Stimulated activated CD4-positive, alpha-beta T cell treated with anti-CD3 and anti-CD28 coated beads, Interleukin-12 subunit alpha, Interleukin-12 subunit beta, amount 100 ng/mL, for 24 hours (primary cell): ENCODE results near the gene PCNX1.

Experiments
- DNase-seq, 2 experiments: peaks; one replicate each; pipeline ENCODE4 v3.0.0-alpha.2; 2020; ENCODE audit warnings: low read depth in 2 of 2

The PCNX1 gene

GRCh38 chr14:71071042-71071441, 163.8 kb downstream of the PCNX1 start:
- DNase-seq = no peak

- no peak for DNase-seq
These were observed 169.3 kb downstream of the PCNX1 start for GRCh38 chr14:71076462-71077092.

GRCh38 chr14:71078500-71078899, 171.2 kb downstream of the PCNX1 start:
- DNase-seq = no peak

GRCh38 chr14:71086567-71086966, 179.3 kb downstream of the PCNX1 start:
- no peak for DNase-seq

GRCh38 chr14:71089971-71090370, 182.7 kb downstream of the PCNX1 start:
- DNase-seq = no peak

GRCh38 chr14:71094722-71095121, 187.5 kb downstream of the PCNX1 start:
- DNase-seq = no peak

GRCh38 chr14:71096947-71097346, 189.7 kb downstream of the PCNX1 start:
- no peak for DNase-seq

- no peak for DNase-seq
These were observed 196.6 kb downstream of the PCNX1 start for GRCh38 chr14:71103662-71104484.

GRCh38 chr14:71105177-71105576, 197.9 kb downstream of the PCNX1 start:
- DNase-seq = no peak

GRCh38 chr14:71107921-71108320, 200.7 kb downstream of the PCNX1 start:
- no peak for DNase-seq

- DNase-seq = no peak
These were observed 201.3 kb downstream of the PCNX1 start for GRCh38 chr14:71108398-71109119.

- DNase-seq = no peak
These were observed 206.1 kb downstream of the PCNX1 start for GRCh38 chr14:71113376-71113775.

- no peak for DNase-seq
These were observed 207.3 kb downstream of the PCNX1 start for GRCh38 chr14:71114565-71114964.

- no peak for DNase-seq
These were observed 208.0 kb downstream of the PCNX1 start for GRCh38 chr14:71115306-71115705.

- no peak for DNase-seq
These were observed 208.7 kb downstream of the PCNX1 start for GRCh38 chr14:71115821-71116567.

- DNase-seq = no peak
These were observed 209.4 kb downstream of the PCNX1 start for GRCh38 chr14:71116568-71117122.

- DNase-seq = no peak
These were observed 210.8 kb downstream of the PCNX1 start for GRCh38 chr14:71117839-71118743.

- DNase-seq = no peak
These were observed 211.8 kb downstream of the PCNX1 start for GRCh38 chr14:71119075-71119474.

- DNase-seq = no peak
These were observed 212.6 kb downstream of the PCNX1 start for GRCh38 chr14:71119832-71120231.

GRCh38 chr14:71121001-71121400, 213.7 kb downstream of the PCNX1 start:
- DNase-seq = no peak

- DNase-seq = no peak
These were observed 214.5 kb downstream of the PCNX1 start for GRCh38 chr14:71121711-71122110.
